Right cardiac atrium (tissue), 5 donors: ENCODE data around the gene OPN1LW. TPM values are rescaled to one million over a fixed set of nuclear protein-coding genes. Genes with fewer than 3 reads are reported as not detected.
"Not testable (repeated sequence)": the region's sequence is repeated elsewhere in the genome, so short reads cannot be mapped to it uniquely, and the experiment has no call there.

Experiments
- ATAC-seq, 2 donors: fragments of 200-7000 bp; cut with Tn5 transposase; one replicate each; pipeline versions ENCODE4 v1.8.0 to v1.9.1; 2020; ENCODE audit warnings: moderate library complexity in 2 of 2, mild to moderate bottlenecking in 1 of 2
- DNase-seq, 3 donors: peaks; one replicate each; pipeline ENCODE4 v3.0.0-alpha.2; 2020
- H3K27ac ChIP-seq: one replicate; pipeline ENCODE4 v1.5.1; 2013; ENCODE audit warnings: mild to moderate bottlenecking, low read length, control low read depth, moderate library complexity
- H3K27me3 ChIP-seq: one replicate; pipeline ENCODE4 v1.6.1; 2013; ENCODE audit not compliant: control insufficient read depth, insufficient read depth
- H3K4me1 ChIP-seq: one replicate; pipeline ENCODE4 v1.6.1; 2013; ENCODE audit warnings: low read length; ENCODE audit not compliant: control insufficient read depth, insufficient read depth
- H3K4me3 ChIP-seq: one replicate; pipeline ENCODE4 v1.5.1; 2013; ENCODE audit warnings: low read length, control low read depth
- H3K9me3 ChIP-seq: one replicate; pipeline ENCODE4 v1.6.1; 2013; ENCODE audit warnings: low read length; ENCODE audit not compliant: control insufficient read depth
- WGBS: extraction: QIAGEN DNeasy Blood & Tissue Kit; methylation state at CpG from one replicate; pipeline ENCODE4 v1.1.7; 2013; 5-methylcytosine and 5-hydroxymethylcytosine counted together
- intact Hi-C, 4 donors: fragments of 100-400 bp; cut with DNase I; formaldehyde crosslinking; loops; one replicate each; pipeline versions ENCODE4 v1.11.0 to v1.14.0; 2022 to 2023
- polyA plus RNA-seq: library from polyadenylated mRNA; stranded (reverse); fragments of 200-250 nt; gene quantifications from one replicate; pipeline ENCODE4 v1.2.3, GENCODE V29; 2013
- total RNA-seq, 4 donors: library from RNA; stranded (reverse); fragmentation: NEBNext Ultra II Directional; extraction: Animal tissue kit (Norgen Biotek cat#: 25700); gene quantifications; one replicate each; pipeline ENCODE4 v1.2.1, GENCODE V29; 2021
- donor health status: healthy with polysubstance abuse.
- donor health status: DM: no; HTN: yes; CAD: no.
- donor health status: DM: no; HTN: no; CAD: no.
- donor health status: DM: no; HTN: yes; CAD: no; lungs with severe emphysema.
- donor health status: DM: yes; HTN: yes; CAD: no.

The OPN1LW gene
- total and polyA plus RNA-seq, 5 donors: not detected

- intact Hi-C loops: no loop called here
- ATAC-seq (no peak), DNase-seq (no peak)
- H3K9me3 ChIP-seq: no peaks in the 10 kb centered on the region
- H3K27ac ChIP-seq: no peak overlapping the region
- no peak overlapping the region for H3K4me3 ChIP-seq
- 58% methylated on average over 7 of the region's 7 CpGs for WGBS
- H3K4me1 ChIP-seq: peaks cover 1% of the 10 kb centered on the region
- H3K27me3 ChIP-seq: no peaks in the 10 kb centered on the region
These were observed 8.4 kb upstream of the OPN1LW start for GRCh38 chrX:154135458-154136229.

DNA sequence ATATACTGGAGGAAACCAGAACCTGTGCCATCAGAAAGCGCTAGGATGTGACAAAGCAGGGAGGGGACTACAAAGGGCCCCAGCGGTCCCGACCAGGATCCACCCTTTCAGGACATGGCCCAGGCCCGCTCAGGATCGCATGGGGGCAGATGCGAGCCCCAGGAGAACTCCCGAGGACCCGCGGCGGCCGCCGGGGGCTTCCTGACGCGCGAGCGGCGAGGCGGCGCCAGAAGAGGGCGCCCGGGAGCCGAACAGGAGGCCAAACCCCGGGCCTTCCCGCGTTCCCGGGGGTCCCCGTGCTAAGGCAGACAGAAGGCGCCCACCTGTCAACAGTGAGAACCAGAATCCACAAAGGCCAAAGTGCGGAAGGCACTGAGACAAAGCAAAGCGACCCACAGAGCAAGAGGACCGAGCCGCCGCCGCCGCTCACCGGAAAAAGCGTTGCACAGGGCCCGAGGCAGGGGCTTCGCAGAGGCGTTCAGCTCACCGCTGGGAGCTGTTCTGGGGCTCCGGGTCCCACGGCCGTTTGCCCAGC, 7.3 kb upstream of the OPN1LW start:
- intact Hi-C loops: no loop called here
- WGBS: 2% methylated on average over 44 of the region's 44 CpGs

GRCh38 chrX:154138857-154139256, 5.2 kb upstream of the OPN1LW start:
- Histone ChIP-seq H3K27me3 (no peaks in the 10 kb centered on the region), H3K9me3 (no peaks in the 10 kb centered on the region), H3K27ac (no peak overlapping the region), H3K4me1 (peaks cover 1% of the 10 kb centered on the region), H3K4me3 (no peak overlapping the region)
- 88% methylated on average over 10 of the region's 10 CpGs for whole genome bisulfite sequencing
- peak in 1 of 3 donors; percentile 7 for DNase-seq
- no peak for ATAC-seq
- intact Hi-C loops: no loop called here

More for the DNA sequence above, 7.3 kb upstream of the OPN1LW start:
- H3K27me3 ChIP-seq: no peaks in the 10 kb centered on the region
- H3K4me3 ChIP-seq: peak overlapping the region; percentile 16
- DNase-seq (peak; percentile 75 to 91 (median 87)), ATAC-seq (peak; percentile 93)
- peak overlapping the region; percentile 8 for H3K27ac ChIP-seq
- H3K9me3 ChIP-seq: no peaks in the 10 kb centered on the region
- peaks cover 1% of the 10 kb centered on the region for H3K4me1 ChIP-seq

DNA sequence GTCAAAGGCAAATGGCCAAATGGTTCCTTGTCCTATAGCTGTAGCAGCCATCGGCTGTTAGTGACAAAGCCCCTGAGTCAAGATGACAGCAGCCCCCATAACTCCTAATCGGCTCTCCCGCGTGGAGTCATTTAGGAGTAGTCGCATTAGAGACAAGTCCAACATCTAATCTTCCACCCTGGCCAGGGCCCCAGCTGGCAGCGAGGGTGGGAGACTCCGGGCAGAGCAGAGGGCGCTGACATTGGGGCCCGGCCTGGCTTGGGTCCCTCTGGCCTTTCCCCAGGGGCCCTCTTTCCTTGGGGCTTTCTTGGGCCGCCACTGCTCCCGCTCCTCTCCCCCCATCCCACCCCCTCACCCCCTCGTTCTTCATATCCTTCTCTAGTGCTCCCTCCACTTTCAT, 3.8 kb upstream of the OPN1LW start:
- Histone ChIP-seq H3K27ac (no peak overlapping the region), H3K9me3 (no peaks in the 10 kb centered on the region), H3K4me1 (peaks cover 1% of the 10 kb centered on the region), H3K4me3 (no peak overlapping the region), H3K27me3 (no peaks in the 10 kb centered on the region)
- DNase-seq (peak in 1 of 3 donors; percentile 41), ATAC-seq (no peak)
- intact Hi-C loops: no loop called here
- 82% methylated on average over 12 of the region's 12 CpGs for WGBS

DNA sequence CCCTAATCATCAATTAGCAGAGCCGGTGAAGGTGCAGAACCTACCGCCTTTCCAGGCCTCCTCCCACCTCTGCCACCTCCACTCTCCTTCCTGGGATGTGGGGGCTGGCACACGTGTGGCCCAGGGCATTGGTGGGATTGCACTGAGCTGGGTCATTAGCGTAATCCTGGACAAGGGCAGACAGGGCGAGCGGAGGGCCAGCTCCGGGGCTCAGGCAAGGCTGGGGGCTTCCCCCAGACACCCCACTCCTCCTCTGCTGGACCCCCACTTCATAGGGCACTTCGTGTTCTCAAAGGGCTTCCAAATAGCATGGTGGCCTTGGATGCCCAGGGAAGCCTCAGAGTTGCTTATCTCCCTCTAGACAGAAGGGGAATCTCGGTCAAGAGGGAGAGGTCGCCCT, 3.3 kb upstream of the OPN1LW start:
- ATAC-seq: no peak
- DNase-seq: peak in 1 of 3 donors; percentile 19
- no peak overlapping the region for H3K27ac ChIP-seq
- 93% methylated on average over 10 of the region's 10 CpGs for WGBS
- no peaks in the 10 kb centered on the region for H3K27me3 ChIP-seq
- peaks cover 1% of the 10 kb centered on the region for H3K4me1 ChIP-seq
- no peaks in the 10 kb centered on the region for H3K9me3 ChIP-seq
- H3K4me3 ChIP-seq: no peak overlapping the region
- intact Hi-C loops: no loop called here

- no peak overlapping the region for H3K4me3 ChIP-seq
- no peaks in the 10 kb centered on the region for H3K27me3 ChIP-seq
- DNase-seq (peak in 1 of 3 donors; percentile 1), ATAC-seq (no peak)
- H3K27ac ChIP-seq: no peak overlapping the region
- intact Hi-C loops: no loop called here
- no peaks in the 10 kb centered on the region for H3K9me3 ChIP-seq
- H3K4me1 ChIP-seq: peaks cover 1% of the 10 kb centered on the region
- WGBS: 85% methylated on average over 8 of the region's 8 CpGs
These were observed 1.7 kb upstream of the OPN1LW start for GRCh38 chrX:154142386-154142785.

- intact Hi-C loops: no loop called here
- peak in 1 of 3 donors; percentile 44 for DNase-seq
These were observed 895 bp upstream of the OPN1LW start for GRCh38 chrX:154142950-154143745.

DNA sequence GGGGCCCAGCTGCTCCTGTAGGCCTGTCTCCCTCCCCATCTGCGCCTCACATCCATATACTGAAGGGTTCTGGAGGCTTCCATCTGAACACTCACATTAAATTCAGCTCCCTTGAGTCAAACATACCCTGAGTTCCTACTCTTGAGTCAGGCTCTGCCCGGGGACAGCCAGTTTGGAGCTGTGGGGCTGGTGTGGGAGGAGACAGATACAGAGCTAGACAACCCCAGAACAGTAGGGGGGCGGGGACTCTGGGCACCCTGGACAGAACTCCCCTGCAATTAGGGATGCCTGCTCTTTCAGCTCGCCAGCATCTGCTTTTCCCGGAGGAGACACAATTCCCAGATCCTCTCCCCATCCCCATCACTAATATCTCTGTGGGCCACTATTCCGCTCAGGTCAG, 7.0 kb downstream of the OPN1LW start:
- WGBS: 100% methylated on average over 1 of the region's 6 CpGs
- H3K9me3 ChIP-seq, intact Hi-C loops, DNase-seq, H3K4me3 ChIP-seq, ATAC-seq, H3K27me3 ChIP-seq, H3K27ac ChIP-seq, H3K4me1 ChIP-seq: not testable (repeated sequence)

More at GRCh38 chrX:154142950-154143745, 895 bp upstream of the OPN1LW start:
- Histone ChIP-seq H3K4me1 (peaks cover 1% of the 10 kb centered on the region), H3K9me3 (no peaks in the 10 kb centered on the region), H3K4me3 (no peak overlapping the region), H3K27ac (no peak overlapping the region), H3K27me3 (no peaks in the 10 kb centered on the region)
- ATAC-seq: no peak
- 89% methylated on average over 23 of the region's 23 CpGs for WGBS

DNA sequence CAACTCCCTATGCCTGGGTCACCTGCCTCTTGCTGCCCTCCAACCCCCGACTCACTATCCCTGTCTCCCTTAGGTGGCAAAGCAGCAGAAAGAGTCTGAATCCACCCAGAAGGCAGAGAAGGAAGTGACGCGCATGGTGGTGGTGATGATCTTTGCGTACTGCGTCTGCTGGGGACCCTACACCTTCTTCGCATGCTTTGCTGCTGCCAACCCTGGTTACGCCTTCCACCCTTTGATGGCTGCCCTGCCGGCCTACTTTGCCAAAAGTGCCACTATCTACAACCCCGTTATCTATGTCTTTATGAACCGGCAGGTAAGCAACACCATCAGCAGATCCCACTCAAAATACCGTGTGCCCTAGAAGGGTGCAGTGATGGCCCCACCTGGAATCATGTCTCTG, 12.2 kb downstream of the OPN1LW start:
- 95% methylated on average over 9 of the region's 11 CpGs for WGBS
- H3K27me3 ChIP-seq, H3K4me1 ChIP-seq, H3K9me3 ChIP-seq, H3K27ac ChIP-seq, ATAC-seq, H3K4me3 ChIP-seq, intact Hi-C loops: not testable (repeated sequence)
- peak in 1 of 3 donors; percentile 18 for DNase-seq

- H3K4me1 ChIP-seq, H3K27ac ChIP-seq, H3K4me3 ChIP-seq, H3K27me3 ChIP-seq, H3K9me3 ChIP-seq, DNase-seq, intact Hi-C loops: not testable (repeated sequence)
- ATAC-seq: peak; percentile 82 to 93
- no CpG with 5 or more reads among the region's 2 CpGs for WGBS
These were observed 13.2 kb downstream of the OPN1LW start for GRCh38 chrX:154157207-154157606.

- intact Hi-C loops, H3K27me3 ChIP-seq, H3K4me3 ChIP-seq, H3K9me3 ChIP-seq, DNase-seq, H3K4me1 ChIP-seq, H3K27ac ChIP-seq, ATAC-seq: not testable (repeated sequence)
- no CpG with 5 or more reads among the region's 15 CpGs for WGBS
These were observed 15.3 kb downstream of the OPN1LW start for GRCh38 chrX:154159345-154159744.
